ENCODE data around the gene ACSF3.

Gene ACSF3

GRCh38 chr16:89096042-89096717, 2.5 kb downstream of the ACSF3 start:
- DNase-seq = no peak

DNA sequence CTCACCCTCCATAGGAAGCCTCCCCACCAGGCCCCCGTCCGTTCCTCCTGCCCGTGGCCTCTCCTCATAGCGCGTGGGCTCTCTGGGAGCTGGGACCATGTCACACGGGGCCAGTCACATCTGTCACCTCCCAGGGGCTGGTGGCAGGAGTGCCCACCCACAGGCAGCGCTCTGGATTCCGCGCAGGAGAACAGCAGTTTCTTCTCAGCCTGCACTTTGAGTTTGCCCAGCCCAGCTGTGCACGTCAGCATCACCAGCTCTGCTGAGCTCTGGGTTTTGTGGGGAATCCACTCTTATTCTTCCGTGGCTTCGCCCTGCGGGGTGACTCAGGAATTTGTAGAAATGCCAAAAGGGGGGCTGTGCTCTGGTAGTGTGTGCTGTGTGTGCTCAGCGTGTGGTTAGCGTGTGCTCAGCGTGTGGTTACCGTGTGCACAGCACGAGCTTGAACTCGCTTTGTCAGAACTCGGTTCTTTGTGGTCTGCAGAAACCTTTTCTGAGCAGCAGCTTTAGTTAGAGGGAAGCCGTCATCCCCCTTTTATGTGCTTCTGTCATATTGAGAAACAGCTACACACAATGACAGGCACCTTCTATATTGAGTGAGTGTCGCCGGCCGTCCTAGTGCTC, 3.2 kb downstream of the ACSF3 start:
- DNase-seq = peak; percentile 43

GRCh38 chr16:89097392-89097772, 3.7 kb downstream of the ACSF3 start:
- DNase-seq = peak; percentile 28

DNA sequence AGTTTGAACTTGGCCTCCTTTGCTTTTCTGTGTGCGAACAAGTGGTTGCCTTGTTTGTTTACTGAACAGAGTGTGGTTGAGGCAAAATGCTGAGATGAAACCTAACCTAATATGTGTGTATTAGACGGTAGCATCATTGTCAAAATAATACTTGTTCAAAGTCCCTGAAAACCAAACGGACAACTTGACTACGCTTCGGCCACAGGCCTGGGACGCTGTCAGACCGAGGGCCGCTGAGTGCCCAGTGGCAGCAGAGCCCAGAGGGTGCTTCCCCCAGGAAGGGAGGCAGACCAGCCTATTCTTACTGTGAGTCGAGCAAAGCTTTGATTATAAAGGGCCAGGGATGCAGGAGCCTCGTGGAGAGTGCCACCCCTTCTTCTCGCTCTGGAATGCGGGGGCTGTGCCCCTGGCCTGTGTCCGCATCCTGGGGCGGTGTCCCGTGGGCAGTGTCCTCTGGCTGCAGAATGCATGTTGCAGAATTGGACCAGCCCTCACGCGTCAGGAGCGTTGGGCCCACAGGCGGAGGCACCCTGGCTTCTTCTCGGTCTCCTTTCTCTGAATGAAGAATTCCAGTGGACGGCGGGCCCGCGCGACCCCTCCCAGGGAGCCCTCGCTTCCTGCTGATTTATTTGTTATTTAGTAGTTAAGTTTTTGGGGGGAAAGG, 5.2 kb downstream of the ACSF3 start:
- no peak for DNase-seq

DNA sequence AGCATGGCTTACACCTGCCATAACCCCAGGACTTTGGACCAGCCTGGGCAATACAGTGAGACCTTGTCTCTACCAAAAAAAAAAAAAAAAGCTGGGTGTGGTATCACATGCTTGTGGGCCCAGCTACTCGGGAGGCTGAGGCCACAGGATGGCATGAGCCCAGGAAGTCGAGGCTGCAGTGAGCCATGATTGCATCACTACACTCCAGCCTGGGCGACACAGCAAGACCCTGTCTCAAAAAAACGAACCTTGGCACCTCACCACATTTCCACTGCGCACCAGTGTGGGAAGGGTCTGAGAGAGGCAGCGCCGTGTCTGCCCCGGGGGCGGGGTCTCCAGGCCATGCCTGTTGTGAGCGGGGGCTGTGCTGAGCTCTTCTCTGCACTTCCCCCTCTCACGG, 6.3 kb downstream of the ACSF3 start:
- DNase-seq = no peak

GRCh38 chr16:89100601-89101302, 7.1 kb downstream of the ACSF3 start:
- no peak for DNase-seq

- no peak for DNase-seq
Observed at GRCh38 chr16:89101303-89102040, 7.8 kb downstream of the ACSF3 start.

- no peak for DNase-seq
Observed at GRCh38 chr16:89102041-89102471, 8.4 kb downstream of the ACSF3 start.

- no peak for DNase-seq
Observed at GRCh38 chr16:89102481-89103073, 8.9 kb downstream of the ACSF3 start.

- DNase-seq = no peak
Observed at GRCh38 chr16:89103156-89103555, 9.5 kb downstream of the ACSF3 start.

- no peak for DNase-seq
Observed at GRCh38 chr16:89103781-89104180, 10.1 kb downstream of the ACSF3 start.

DNA sequence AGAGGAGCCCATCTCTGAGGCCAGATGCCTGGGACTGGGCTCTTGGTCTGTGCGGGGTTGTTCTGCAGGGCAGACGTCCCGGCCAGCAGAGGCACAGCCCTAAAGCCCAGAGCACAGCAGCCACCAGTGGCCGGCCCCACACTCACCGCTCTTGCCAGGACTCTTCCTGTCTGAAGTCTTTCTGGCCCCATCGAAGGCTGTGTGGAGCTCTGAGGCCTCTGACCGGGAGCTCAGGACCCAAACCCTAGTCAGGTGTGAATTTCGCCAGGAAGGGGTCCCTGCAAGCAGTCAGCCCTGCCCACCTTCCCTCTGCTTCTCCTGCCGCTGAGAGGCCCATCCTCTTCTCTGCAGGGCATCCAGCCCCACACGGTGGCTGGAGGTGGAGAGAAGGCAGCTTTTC, 10.7 kb downstream of the ACSF3 start:
- no peak for DNase-seq

- DNase-seq = no peak
Observed at GRCh38 chr16:89104930-89105571, 11.4 kb downstream of the ACSF3 start.

- no peak for DNase-seq
Observed at GRCh38 chr16:89105599-89106151, 12.0 kb downstream of the ACSF3 start.

- no peak for DNase-seq
Observed at GRCh38 chr16:89106533-89107202, 13.0 kb downstream of the ACSF3 start.

GRCh38 chr16:89107203-89107582, 13.5 kb downstream of the ACSF3 start:
- no peak for DNase-seq

GRCh38 chr16:89108416-89108815, 14.8 kb downstream of the ACSF3 start:
- DNase-seq = no peak

- DNase-seq = no peak
Observed at GRCh38 chr16:89110641-89111040, 17.0 kb downstream of the ACSF3 start.

- DNase-seq = no peak
Observed at GRCh38 chr16:89111263-89111662, 17.6 kb downstream of the ACSF3 start.

DNA sequence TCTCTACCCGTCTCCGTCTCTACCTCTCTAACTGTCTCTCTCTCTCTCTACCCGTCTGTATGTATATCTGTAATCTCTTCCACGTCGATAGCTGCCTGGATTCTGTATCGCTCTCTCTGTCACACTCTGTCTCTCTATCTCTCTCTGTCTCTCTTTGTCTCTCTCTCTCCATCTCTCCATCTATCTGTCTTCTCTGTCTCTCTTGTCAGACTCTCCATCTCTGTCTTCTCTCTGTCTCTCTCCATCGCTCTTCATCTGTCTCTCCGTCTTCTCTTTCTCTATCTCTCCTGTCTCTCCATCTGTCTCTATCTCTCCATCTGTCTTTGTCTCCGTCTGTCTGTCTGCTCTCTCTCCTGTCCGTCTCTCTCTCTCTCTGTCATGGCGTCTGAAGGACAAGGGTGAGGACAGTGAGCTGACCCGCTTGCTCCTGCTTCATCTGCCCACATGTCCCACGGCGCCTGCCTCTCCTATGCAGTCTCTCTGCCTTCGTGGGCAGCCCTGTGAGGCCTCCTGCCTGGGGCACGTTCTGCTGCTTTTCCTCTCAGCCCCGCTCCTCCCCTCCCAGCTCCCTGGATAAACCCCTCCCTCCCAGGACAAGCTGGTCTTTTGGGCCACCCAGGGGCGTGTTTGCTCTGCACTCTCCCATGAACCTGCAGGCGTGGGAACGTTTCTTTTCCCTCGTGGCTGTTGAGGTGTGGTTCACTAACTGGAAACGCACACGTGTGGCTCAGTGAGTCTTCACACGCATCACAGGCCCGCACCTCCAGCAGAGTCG, 18.9 kb downstream of the ACSF3 start:
- DNase-seq = no peak

Measured in stimulated activated CD4-positive, alpha-beta T cell treated with anti-CD3 and anti-CD28 coated beads, Interleukin-12 subunit alpha, Interleukin-12 subunit beta, amount 100 ng/mL, for 4 hours (primary cell).